ENCODE data around the gene UGT2B7.
"Not testable (repeated sequence)": the region's sequence is repeated elsewhere in the genome, so short reads cannot be mapped to it uniquely, and the experiment has no call there.

Gene UGT2B7

GRCh38 chr4:69096111-69096656 is at the start of gene UGT2B7:
Gene UGT2B7, plus strand, starts transcription at chr4:69096474. Its CDS starts 47 bp downstream, at chr4:69096521.
- DNase-seq (ENCODE audit: extremely low read depth in 1 of 2, low read depth in 1 of 2): no peak

GRCh38 chr4:69049860-69050259 is 46.4 kb upstream of the UGT2B7 start:
- DNase-seq (ENCODE audit: extremely low read depth in 1 of 2, low read depth in 1 of 2): no peak

GRCh38 chr4:69050853-69051575 is 45.3 kb upstream of the UGT2B7 start:
- DNase-seq (ENCODE audit: extremely low read depth in 1 of 2, low read depth in 1 of 2): not testable (repeated sequence)

GRCh38 chr4:69051576-69051943 is 44.7 kb upstream of the UGT2B7 start:
- DNase-seq (ENCODE audit: extremely low read depth in 1 of 2, low read depth in 1 of 2): no peak

- DNase-seq (ENCODE audit: extremely low read depth in 1 of 2, low read depth in 1 of 2): not testable (repeated sequence)
Measured at GRCh38 chr4:69053309-69053885, 42.9 kb upstream of the UGT2B7 start.

- not testable (repeated sequence) for DNase-seq (ENCODE audit: extremely low read depth in 1 of 2, low read depth in 1 of 2)
Measured at GRCh38 chr4:69054033-69054432, 42.2 kb upstream of the UGT2B7 start.

GRCh38 chr4:69054578-69055200 is 41.6 kb upstream of the UGT2B7 start:
- DNase-seq (ENCODE audit: extremely low read depth in 1 of 2, low read depth in 1 of 2): no peak

- DNase-seq (ENCODE audit: extremely low read depth in 1 of 2, low read depth in 1 of 2): no peak
Measured at GRCh38 chr4:69056150-69056549, 40.1 kb upstream of the UGT2B7 start.

GRCh38 chr4:69056921-69057550 is 39.2 kb upstream of the UGT2B7 start:
- DNase-seq (ENCODE audit: extremely low read depth in 1 of 2, low read depth in 1 of 2): no peak

GRCh38 chr4:69057620-69058409 is 38.5 kb upstream of the UGT2B7 start:
- DNase-seq (ENCODE audit: extremely low read depth in 1 of 2, low read depth in 1 of 2): no peak

- no peak for DNase-seq (ENCODE audit: extremely low read depth in 1 of 2, low read depth in 1 of 2)
Measured at GRCh38 chr4:69058410-69059059, 37.7 kb upstream of the UGT2B7 start.

- DNase-seq (ENCODE audit: extremely low read depth in 1 of 2, low read depth in 1 of 2): no peak
Measured at GRCh38 chr4:69060651-69061308, 35.5 kb upstream of the UGT2B7 start.

GRCh38 chr4:69064391-69064790 is 31.9 kb upstream of the UGT2B7 start:
- DNase-seq (ENCODE audit: extremely low read depth in 1 of 2, low read depth in 1 of 2): no peak

- no peak for DNase-seq (ENCODE audit: extremely low read depth in 1 of 2, low read depth in 1 of 2)
Measured at GRCh38 chr4:69066945-69067344, 29.3 kb upstream of the UGT2B7 start.

GRCh38 chr4:69069085-69069484 is 27.2 kb upstream of the UGT2B7 start:
- no peak for DNase-seq (ENCODE audit: extremely low read depth in 1 of 2, low read depth in 1 of 2)

GRCh38 chr4:69070590-69070989 is 25.7 kb upstream of the UGT2B7 start:
- DNase-seq (ENCODE audit: extremely low read depth in 1 of 2, low read depth in 1 of 2): no peak

- DNase-seq (ENCODE audit: extremely low read depth in 1 of 2, low read depth in 1 of 2): no peak
Measured at GRCh38 chr4:69071286-69071685, 25.0 kb upstream of the UGT2B7 start.

GRCh38 chr4:69073375-69073774 is 22.9 kb upstream of the UGT2B7 start:
- DNase-seq (ENCODE audit: extremely low read depth in 1 of 2, low read depth in 1 of 2): no peak

- no peak for DNase-seq (ENCODE audit: extremely low read depth in 1 of 2, low read depth in 1 of 2)
Measured at GRCh38 chr4:69075061-69075792, 21.0 kb upstream of the UGT2B7 start.
